GM12878 (cell line): ENCODE data around the gene PAQR8.

ENCODE experiments used
- CTCF ChIP-seq, 3 experiments: IDR thresholded peaks in 2 of 3; conservative IDR thresholded peaks in 1 of 3; 2 replicates each; pipeline ENCODE4 v1.5.1; 2011; ENCODE audit warnings: low read depth in 3 of 3, low read length in 3 of 3, mild to moderate bottlenecking in 3 of 3, control low read depth in 2 of 3, moderate library complexity in 2 of 3, inconsistent platforms in 1 of 3, mixed read lengths in 1 of 3; ENCODE audit not compliant: control insufficient read depth in 2 of 3, insufficient read depth in 1 of 3; ENCODE audit errors: extremely low read depth in 1 of 3
- EP300 ChIP-seq, 2 experiments: fragments of 150-350 bp in 1 of 2; IDR thresholded peaks; 2 replicates each; pipeline ENCODE4 v1.6.1; 2011 to 2012; ENCODE audit warnings: low read depth in 2 of 2, low read length in 2 of 2, borderline replicate concordance in 1 of 2, improper control_type of control experiment in 1 of 2, inconsistent platforms in 1 of 2; ENCODE audit not compliant: control insufficient read depth in 1 of 2
- IKZF1 ChIP-seq: fragments of 450-650 bp; conservative IDR thresholded peaks from 2 replicates; pipeline ENCODE4 v1.6.1; 2017; ENCODE audit warnings: antibody characterized with exemption, mild to moderate bottlenecking
- MAX ChIP-seq: IDR thresholded peaks from 2 replicates; pipeline ENCODE4 v1.6.1; 2012; ENCODE audit warnings: low read depth, low read length, improper control_type of control experiment
- POLR2A ChIP-seq: IDR thresholded peaks from 2 replicates; pipeline ENCODE4 v1.6.1; 2011; ENCODE audit warnings: low read depth, mild to moderate bottlenecking, low read length
- RAD21 ChIP-seq: IDR thresholded peaks from 2 replicates; pipeline ENCODE4 v1.6.1; 2011; ENCODE audit warnings: mild to moderate bottlenecking, low read depth, low read length, moderate library complexity; ENCODE audit not compliant: insufficient read depth

- TF ChIP-seq IKZF1, result peak; percentile 99
- no peak for TF ChIP-seq MAX
- no peak for TF ChIP-seq CTCF (IDR thresholded peaks at IDR 0.05 in 2 of 3, conservative IDR thresholded peaks at IDR 0.05 in 1 of 3; ENCODE audit: control insufficient read depth in 2 of 3, extremely low read depth in 1 of 3, insufficient read depth in 1 of 3, low read depth in 3 of 3, low read length in 3 of 3)
- no peak for TF ChIP-seq POLR2A
- peak; percentile 22 to 66; a peak in 1 of 4 replicates for TF ChIP-seq EP300 (IDR thresholded peaks at IDR 0.05; ENCODE audit: borderline replicate concordance in 1 of 2, control insufficient read depth in 1 of 2, low read depth in 2 of 2, low read length in 2 of 2)
- TF ChIP-seq RAD21, result no peak
These were observed 9.5 kb upstream of the PAQR8 start for GRCh38 chr6:52352239-52353018.
